Left renal cortex interstitium (tissue), 4 donors: ENCODE measurements around the gene AP1S2. TPM values are rescaled to one million over a fixed set of nuclear protein-coding genes. Genes with fewer than 3 reads are reported as not detected.

Experiments used
- DNase-seq, 4 donors: peaks; one replicate each; pipeline ENCODE4 v3.0.0-alpha.2; 2013; ENCODE audit warnings: low read depth in 4 of 4, low spot score in 2 of 4, missing footprints in 1 of 4
- polyA plus RNA-seq, 4 donors: library from polyadenylated mRNA; unstranded; fragments of 120-200 nt; gene quantifications; one replicate each; pipeline ENCODE4 v1.2.1, GENCODE V29; 2013; ENCODE audit not compliant: insufficient read length in 4 of 4

Gene AP1S2
- polyA plus RNA-seq, 4 donors, result 48.3 to 57.7 (median 53.5) TPM

GRCh38 chrX:15813416-15813815, 41.2 kb downstream of the AP1S2 start:
- DNase-seq, result no peak

- no peak for DNase-seq
These were observed 42.2 kb downstream of the AP1S2 start for GRCh38 chrX:15812192-15812938.

GRCh38 chrX:15808254-15808653, 46.4 kb downstream of the AP1S2 start:
- no peak for DNase-seq

GRCh38 chrX:15804563-15804962, 50.0 kb downstream of the AP1S2 start:
- no peak for DNase-seq

- no peak for DNase-seq
These were observed 56.9 kb downstream of the AP1S2 start for GRCh38 chrX:15797707-15798106.

- DNase-seq, result peak in 2 of 4 donors; percentile 21 to 26
These were observed 63.8 kb downstream of the AP1S2 start for GRCh38 chrX:15790769-15791290.

GRCh38 chrX:15789979-15790768, 64.4 kb downstream of the AP1S2 start, which contains the start of gene ZRSR2:
ZRSR2 (plus strand) TSS chrX:15790484; CDS start chrX:15790496, 12 bp downstream.
- DNase-seq, result peak; percentile 43 to 62 (median 58)

GRCh38 chrX:15786915-15787314, 67.7 kb downstream of the AP1S2 start:
- no peak for DNase-seq

GRCh38 chrX:15785176-15785750, 69.3 kb downstream of the AP1S2 start:
- DNase-seq, result no peak

- no peak for DNase-seq
These were observed 72.5 kb downstream of the AP1S2 start for GRCh38 chrX:15781961-15782699.

Other genes with a start within 250 kb of the AP1S2 start
- 10 to 100 TPM; 19.3 to 23.2 (median 20.4) TPM for gene CLTRN, start 190.0 kb downstream of the AP1S2 start, polyA plus RNA-seq
- gene CA5B, start 116.5 kb downstream of the AP1S2 start, polyA plus RNA-seq, result 10 to 100 TPM in 2 of 4 donors, 1 to 10 TPM in 2; 6.0 to 11.0 (median 9.0) TPM
- gene ZRSR2, start 64.3 kb downstream of the AP1S2 start, polyA plus RNA-seq, result 10 to 100 TPM; 12.3 to 19.9 (median 16.3) TPM